ENCODE measurements around the gene FABP3.

- TF ChIP-seq CTCF (conservative IDR thresholded peaks at IDR 0.05; ENCODE audit: low read length), result no peak
- no peak for TF ChIP-seq EZH2phosphoT487 (IDR thresholded peaks at IDR 0.05; ENCODE audit: borderline replicate concordance, low read depth, low read length)
Observed at GRCh38 chr1:31344503-31344902, 28.4 kb downstream of the FABP3 start.
